GM19452 (cell line): ENCODE results near the gene NDUFA9.

Experiments
- ATAC-seq: cut with Tn5 transposase; IDR thresholded peaks from one replicate; pipeline ENCODE4 v1.9.1; 2021; ENCODE audit not compliant: unreplicated experiment

The NDUFA9 gene

GRCh38 chr12:4648501-4649357, at the start of gene NDUFA9, which contains the start of gene AKAP3:
TSS of gene NDUFA9 (plus strand) at chr12:4649114. CDS start at chr12:4649127, 13 bp downstream.
TSS of gene AKAP3 (minus strand) at chr12:4649051. CDS start at chr12:4638196, 10,855 bp downstream.
- peak; percentile 90 for ATAC-seq

GRCh38 chr12:4603421-4603820, 45.5 kb upstream of the NDUFA9 start:
- ATAC-seq, result no peak

- ATAC-seq, result no peak
Observed at GRCh38 chr12:4603946-4604345, 45.0 kb upstream of the NDUFA9 start.

- ATAC-seq, result peak; percentile 95
Observed at GRCh38 chr12:4604684-4605193, 44.2 kb upstream of the NDUFA9 start.

GRCh38 chr12:4607056-4607455, 41.9 kb upstream of the NDUFA9 start:
- ATAC-seq, result no peak

- no peak for ATAC-seq
Observed at GRCh38 chr12:4609071-4609470, 39.8 kb upstream of the NDUFA9 start.

GRCh38 chr12:4610481-4610880, 38.4 kb upstream of the NDUFA9 start:
- no peak for ATAC-seq

GRCh38 chr12:4615667-4616066, 33.2 kb upstream of the NDUFA9 start:
- no peak for ATAC-seq

- ATAC-seq, result no peak
Observed at GRCh38 chr12:4621511-4621910, 27.4 kb upstream of the NDUFA9 start.

- ATAC-seq, result no peak
Observed at GRCh38 chr12:4626543-4626942, 22.4 kb upstream of the NDUFA9 start.

GRCh38 chr12:4628406-4628805, 20.5 kb upstream of the NDUFA9 start:
- no peak for ATAC-seq

GRCh38 chr12:4630262-4630661, 18.7 kb upstream of the NDUFA9 start:
- ATAC-seq, result no peak

- ATAC-seq, result no peak
Observed at GRCh38 chr12:4643747-4644146, 5.2 kb upstream of the NDUFA9 start.

- no peak for ATAC-seq
Observed at GRCh38 chr12:4645023-4645422, 3.9 kb upstream of the NDUFA9 start.

GRCh38 chr12:4648104-4648500, 812 bp upstream of the NDUFA9 start:
- no peak for ATAC-seq

- ATAC-seq, result no peak
Observed at GRCh38 chr12:4649358-4649661, 396 bp downstream of the NDUFA9 start.

- no peak for ATAC-seq
Observed at GRCh38 chr12:4653257-4653656, 4.3 kb downstream of the NDUFA9 start.

GRCh38 chr12:4653691-4654090, 4.8 kb downstream of the NDUFA9 start:
- ATAC-seq, result no peak

- no peak for ATAC-seq
Observed at GRCh38 chr12:4663971-4664505, 15.1 kb downstream of the NDUFA9 start.

- no peak for ATAC-seq
Observed at GRCh38 chr12:4665236-4665635, 16.3 kb downstream of the NDUFA9 start.

GRCh38 chr12:4679711-4680110, 30.8 kb downstream of the NDUFA9 start:
- no peak for ATAC-seq

- ATAC-seq, result no peak
Observed at GRCh38 chr12:4681732-4682131, 32.8 kb downstream of the NDUFA9 start.
